K562 (cell line): ENCODE results near the gene CUTA.

Experiments
- CLOCK ChIP-seq: fragments of 250-450 bp; sonication (Bioruptor Pico); IDR thresholded peaks from 2 replicates; pipeline ENCODE4 v1.4.0; 2020; ENCODE audit warnings: mild to moderate bottlenecking, moderate library complexity, borderline replicate concordance
- CTCF ChIP-seq, 3 experiments: IDR thresholded peaks in 2 of 3; conservative IDR thresholded peaks in 1 of 3; 2 replicates each; pipeline ENCODE4 v1.5.1; 2011 to 2012; ENCODE audit warnings: low read length in 3 of 3, mild to moderate bottlenecking in 3 of 3, control low read depth in 2 of 3, improper control_type of control experiment in 1 of 3, inconsistent platforms in 1 of 3, low read depth in 1 of 3, mixed read lengths in 1 of 3, moderate library complexity in 1 of 3; ENCODE audit not compliant: insufficient read depth in 2 of 3
- HNRNPUL1 ChIP-seq: fragments of 200-400 bp; formaldehyde crosslinking; IDR thresholded peaks from 2 replicates; pipeline ENCODE4 v1.6.1; 2017; ENCODE audit warnings: low read length
- KDM1A ChIP-seq, 2 experiments: fragments of 450-650 bp; IDR thresholded peaks; 2 replicates each; pipeline ENCODE4 v1.6.1; 2016; ENCODE audit warnings: mild to moderate bottlenecking in 2 of 2
- NKRF ChIP-seq: fragments of 450-650 bp; IDR thresholded peaks from 2 replicates; pipeline ENCODE4 v1.6.1; 2016; ENCODE audit warnings: borderline replicate concordance
- PATZ1 ChIP-seq: fragments of 250-450 bp; sonication (Bioruptor Pico); IDR thresholded peaks from 2 replicates; pipeline ENCODE4 v1.5.0; 2020; ENCODE audit warnings: mild to moderate bottlenecking, borderline replicate concordance
- POLR2AphosphoS5 ChIP-seq: IDR thresholded peaks from 2 replicates; pipeline ENCODE4 v1.6.1; 2011; ENCODE audit warnings: mild to moderate bottlenecking, low read depth, low read length, moderate library complexity; ENCODE audit not compliant: control insufficient read depth, insufficient read depth
- SMARCC2 ChIP-seq: fragments of 450-650 bp; IDR thresholded peaks from 2 replicates; pipeline ENCODE4 v1.6.1; 2017; ENCODE audit warnings: antibody characterized with exemption, moderate library complexity, mild to moderate bottlenecking, low read depth
- STAT5A ChIP-seq: IDR thresholded peaks from 2 replicates; pipeline ENCODE4 v1.6.1; 2012; ENCODE audit warnings: low read length, inconsistent platforms, borderline replicate concordance
- ZBTB43 ChIP-seq: sonication (generic); formaldehyde crosslinking; IDR thresholded peaks from 2 replicates; pipeline ENCODE4 v1.8.0; 2023; ENCODE audit warnings: mild to moderate bottlenecking, missing genetic modification reagents

- TF ChIP-seq HNRNPUL1 (no peak), ZBTB43 (no peak), SMARCC2 (no peak), CTCF (IDR thresholded peaks at IDR 0.05 in 2 of 3, conservative IDR thresholded peaks at IDR 0.05 in 1 of 3; ENCODE audit: insufficient read depth in 2 of 3, low read depth in 1 of 3, low read length in 3 of 3) (no peak), POLR2AphosphoS5 (peak; percentile 16; the same call in 1 of the 2 replicates), KDM1A (IDR thresholded peaks at IDR 0.05) (0 out of 4 replicates have a peak, but pooled peaks of 1 of the 2 experiments have one; percentile 31), CLOCK (CRISPR knock-in tag) (no peak), NKRF (no peak), STAT5A (no peak), PATZ1 (CRISPR knock-in tag) (no peak)
Measured at GRCh38 chr6:33416386-33417127, 1.4 kb downstream of the CUTA start.
